ENCODE results near the gene PLPPR3. TPM values are rescaled to one million over a fixed set of nuclear protein-coding genes. Genes with fewer than 3 reads are reported as not detected.
A peak's percentile ranks its signal among the peaks of the same experiment; 100 is the strongest.

The PLPPR3 gene
- total and polyA plus RNA-seq, 12 donors: 0.08 to 1.7 (median 0.14) TPM; not detected in 7

DNA sequence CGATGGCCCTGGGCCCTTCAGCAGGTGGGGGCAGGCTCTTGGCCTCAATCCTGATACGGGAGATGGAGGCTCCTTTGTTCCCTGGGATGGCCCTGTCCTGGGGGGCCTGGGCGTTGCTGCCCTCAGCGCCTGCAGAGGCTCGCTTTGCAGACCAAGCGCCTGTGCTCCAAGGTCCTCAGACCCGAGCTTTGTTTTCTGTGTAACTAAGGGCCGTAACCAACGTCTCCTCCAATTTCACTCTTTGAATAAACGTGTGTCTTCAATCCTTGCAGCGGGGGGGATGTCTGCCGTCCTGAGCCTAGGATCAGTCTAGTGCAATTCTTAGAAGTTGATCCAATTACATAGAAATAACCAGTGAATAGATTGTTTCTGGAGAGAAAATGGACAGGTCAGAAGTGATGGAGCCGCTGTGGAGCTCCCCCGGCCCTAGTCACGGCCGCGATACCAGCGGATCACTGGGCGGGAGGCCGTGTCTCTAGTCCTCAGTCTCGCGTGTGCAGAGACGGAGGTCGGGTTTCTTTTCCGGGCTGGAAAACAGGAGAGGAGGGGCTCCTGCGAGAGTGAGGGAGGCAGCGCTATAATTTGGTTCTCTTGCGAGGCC, 19.2 kb downstream of the PLPPR3 start:
- H3K36me3 ChIP-seq (replicated peaks in 1 of 2): peaks cover 0 to 53% of the 10 kb centered on the region in 2 donors
- DNase-seq: no peak
- 55 to 60% (median 57%) methylated on average over 18 to 28 of the region's 28 CpGs for WGBS, 4 donors
- H3K4me3 ChIP-seq: peak overlapping the region in 1 of 4 donors; percentile 35
- H3K27ac ChIP-seq: peak overlapping the region in 2 of 5 donors; percentile 67 to 70
- no peaks in the 10 kb centered on the region for H3K27me3 ChIP-seq
- H3K9me3 ChIP-seq (replicated peaks in 1 of 3): no peaks in the 10 kb centered on the region
- intact Hi-C loops (cut with DNase I): no loop called here
- TF ChIP-seq, protein P1, sequence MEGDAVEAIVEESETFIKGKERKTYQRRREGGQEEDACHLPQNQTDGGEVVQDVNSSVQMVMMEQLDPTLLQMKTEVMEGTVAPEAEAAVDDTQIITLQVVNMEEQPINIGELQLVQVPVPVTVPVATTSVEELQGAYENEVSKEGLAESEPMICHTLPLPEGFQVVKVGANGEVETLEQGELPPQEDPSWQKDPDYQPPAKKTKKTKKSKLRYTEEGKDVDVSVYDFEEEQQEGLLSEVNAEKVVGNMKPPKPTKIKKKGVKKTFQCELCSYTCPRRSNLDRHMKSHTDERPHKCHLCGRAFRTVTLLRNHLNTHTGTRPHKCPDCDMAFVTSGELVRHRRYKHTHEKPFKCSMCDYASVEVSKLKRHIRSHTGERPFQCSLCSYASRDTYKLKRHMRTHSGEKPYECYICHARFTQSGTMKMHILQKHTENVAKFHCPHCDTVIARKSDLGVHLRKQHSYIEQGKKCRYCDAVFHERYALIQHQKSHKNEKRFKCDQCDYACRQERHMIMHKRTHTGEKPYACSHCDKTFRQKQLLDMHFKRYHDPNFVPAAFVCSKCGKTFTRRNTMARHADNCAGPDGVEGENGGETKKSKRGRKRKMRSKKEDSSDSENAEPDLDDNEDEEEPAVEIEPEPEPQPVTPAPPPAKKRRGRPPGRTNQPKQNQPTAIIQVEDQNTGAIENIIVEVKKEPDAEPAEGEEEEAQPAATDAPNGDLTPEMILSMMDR (IDR thresholded peaks at IDR 0.05): no peak
- no peak for TF ChIP-seq POLR2A (IDR thresholded peaks at IDR 0.05)
- peaks cover 40 to 56% of the 10 kb centered on the region in 2 donors for H3K4me1 ChIP-seq (replicated peaks in 1 of 2)

DNA sequence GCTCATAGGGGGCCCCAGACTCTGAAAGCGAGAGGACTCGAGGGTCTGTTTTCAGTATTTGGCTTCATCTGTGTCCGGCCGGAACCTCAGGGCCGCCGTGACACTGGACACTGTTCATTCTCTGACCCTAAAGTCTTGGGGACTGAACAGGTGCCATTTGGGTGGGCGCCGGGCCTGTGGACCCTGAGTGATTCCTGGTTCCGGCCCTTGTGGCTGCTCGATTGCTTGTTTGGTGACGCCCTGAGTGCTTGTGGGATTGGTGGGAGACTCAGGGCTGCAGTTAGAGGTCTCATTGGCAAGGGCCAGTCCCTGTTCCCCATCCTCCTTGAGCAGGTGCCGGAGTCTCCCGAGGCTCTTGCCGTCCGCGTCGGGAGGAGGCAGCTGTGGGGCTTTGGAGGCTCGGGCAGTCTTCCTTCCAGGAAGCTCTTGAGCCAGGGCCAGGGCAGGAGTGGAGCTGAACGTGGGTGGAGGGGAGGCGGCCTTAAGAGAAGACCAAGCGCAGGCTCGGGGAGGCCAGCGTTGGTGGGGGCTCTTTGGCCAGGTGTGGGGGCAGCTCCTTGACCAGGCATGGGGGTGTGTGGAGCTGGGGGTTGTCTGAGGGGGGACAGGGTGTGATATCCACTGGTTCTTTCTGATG, 19.8 kb downstream of the PLPPR3 start:
- 26 to 37% (median 31%) methylated on average over 11 to 23 of the region's 23 CpGs for WGBS, 4 donors
- H3K4me3 ChIP-seq: peak overlapping the region in 1 of 4 donors; percentile 35
- no peaks in the 10 kb centered on the region for H3K27me3 ChIP-seq
- TF ChIP-seq POLR2A (IDR thresholded peaks at IDR 0.05): no peak
- TF ChIP-seq, protein P1 (IDR thresholded peaks at IDR 0.05): no peak
- peaks cover 40 to 56% of the 10 kb centered on the region in 2 donors for H3K4me1 ChIP-seq (replicated peaks in 1 of 2)
- peaks cover 0 to 46% of the 10 kb centered on the region in 2 donors for H3K36me3 ChIP-seq (replicated peaks in 1 of 2)
- H3K27ac ChIP-seq: peak overlapping the region in 3 of 5 donors; percentile 2 to 70 (median 67)
- intact Hi-C loops (cut with DNase I): no loop called here
- no peaks in the 10 kb centered on the region for H3K9me3 ChIP-seq (replicated peaks in 1 of 3)
- DNase-seq: peak in 6 of 7 donors; percentile 60 to 78 (median 65)

DNA sequence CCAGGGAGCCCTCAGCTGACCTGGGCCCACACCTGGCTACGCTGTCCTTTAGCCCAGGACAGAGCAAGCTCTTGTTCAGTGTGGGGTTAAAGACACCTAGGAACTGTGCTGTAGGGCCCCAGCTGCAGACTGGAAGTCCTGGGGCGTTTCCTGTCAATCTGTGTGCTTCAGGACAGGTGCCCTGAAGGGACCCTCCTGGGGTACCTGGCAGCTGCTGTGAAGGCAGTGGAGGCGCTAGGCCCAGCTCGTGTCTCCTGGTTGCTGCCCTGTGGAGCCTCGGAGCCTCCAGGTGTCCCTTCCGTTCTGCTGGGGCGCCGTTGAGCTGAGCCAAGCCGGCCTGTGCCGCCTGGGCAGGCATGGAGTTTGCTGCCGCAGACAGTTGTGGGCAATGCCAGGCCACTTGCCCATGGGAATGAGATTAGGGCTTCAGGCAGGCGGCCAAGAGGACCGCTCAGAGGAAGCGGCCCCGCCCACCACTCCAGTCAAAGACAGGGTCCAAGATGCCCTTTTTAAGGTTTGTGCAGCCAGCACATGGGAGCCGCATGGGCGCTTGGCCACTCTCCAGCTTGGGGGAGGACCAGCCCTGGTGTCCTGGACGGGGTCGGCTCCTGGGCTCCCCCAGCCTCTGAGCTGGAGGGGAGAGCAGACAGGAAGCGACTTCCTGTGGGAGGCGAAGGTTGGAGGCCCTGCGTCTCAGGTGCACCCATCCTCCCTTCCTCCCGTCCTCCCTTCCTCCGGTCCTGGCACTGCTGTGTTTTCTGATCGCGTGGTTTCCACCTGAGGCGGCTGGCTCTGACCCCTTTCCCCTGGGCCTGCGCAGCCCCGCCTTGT, 20.5 kb downstream of the PLPPR3 start:
- TF ChIP-seq, protein P1 (IDR thresholded peaks at IDR 0.05): no peak
- peak in 1 of 2 donors; percentile 24 for TF ChIP-seq POLR2A (IDR thresholded peaks at IDR 0.05)
- intact Hi-C loops (cut with DNase I): no loop called here

More for the DNA sequence above, 20.5 kb downstream of the PLPPR3 start:
- Histone ChIP-seq H3K27me3 (no peaks in the 10 kb centered on the region), H3K36me3 (replicated peaks in 1 of 2) (peaks cover 0 to 39% of the 10 kb centered on the region in 2 donors), H3K4me3 (peak overlapping the region in 1 of 4 donors; percentile 35), H3K4me1 (replicated peaks in 1 of 2) (peaks cover 44 to 59% of the 10 kb centered on the region in 2 donors), H3K27ac (peak overlapping the region in 4 of 5 donors; percentile 0 to 70 (median 36)), H3K9me3 (replicated peaks in 1 of 3) (no peaks in the 10 kb centered on the region)
- DNase-seq: peak in 6 of 7 donors; percentile 83 to 90 (median 86)
- 30 to 52% (median 31%) methylated on average over 9 to 29 of the region's 29 CpGs for WGBS, 4 donors
